Mammary epithelial cell (primary cell): ENCODE results near the gene ATP5PD.

Source experiments
- EZH2 ChIP-seq: IDR thresholded peaks from 2 replicates; pipeline ENCODE4 v1.6.1; 2012; ENCODE audit warnings: low read length, inconsistent platforms, borderline replicate concordance
- TF ChIP-seq, protein P1 (sequence below), 2 donors: IDR thresholded peaks in 1 of 2; conservative IDR thresholded peaks in 1 of 2; 2 replicates each; pipeline ENCODE4 v1.5.1; 2011 to 2012; ENCODE audit warnings: inconsistent platforms in 2 of 2, low read length in 2 of 2, mild to moderate bottlenecking in 2 of 2, control low read depth in 1 of 2, low read depth in 1 of 2; ENCODE audit not compliant: insufficient read depth in 1 of 2; ENCODE audit errors: extremely low read depth in 1 of 2

DNA sequence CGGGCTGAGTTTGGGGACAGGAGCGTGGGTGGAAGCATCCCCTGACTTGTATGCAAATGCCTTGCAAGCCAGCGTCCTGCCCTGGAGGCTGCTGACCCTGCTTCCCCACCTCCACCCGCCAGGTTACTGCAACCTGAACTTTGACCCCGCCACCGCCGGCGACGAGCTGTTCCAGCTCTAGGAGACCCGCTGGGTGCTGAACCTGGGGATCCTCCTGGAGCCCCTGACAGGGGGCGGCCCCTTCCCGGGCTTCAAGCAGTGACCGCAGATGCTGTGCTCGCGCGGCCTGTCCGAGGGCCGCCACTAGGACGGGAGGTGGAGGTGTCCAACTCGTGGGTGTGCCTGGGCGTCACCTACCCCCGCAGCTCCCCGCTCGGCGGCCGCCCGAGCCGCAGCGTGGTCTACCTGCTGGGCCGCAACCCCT is 30.3 kb upstream of the ATP5PD start:
- TF ChIP-seq, protein P1, sequence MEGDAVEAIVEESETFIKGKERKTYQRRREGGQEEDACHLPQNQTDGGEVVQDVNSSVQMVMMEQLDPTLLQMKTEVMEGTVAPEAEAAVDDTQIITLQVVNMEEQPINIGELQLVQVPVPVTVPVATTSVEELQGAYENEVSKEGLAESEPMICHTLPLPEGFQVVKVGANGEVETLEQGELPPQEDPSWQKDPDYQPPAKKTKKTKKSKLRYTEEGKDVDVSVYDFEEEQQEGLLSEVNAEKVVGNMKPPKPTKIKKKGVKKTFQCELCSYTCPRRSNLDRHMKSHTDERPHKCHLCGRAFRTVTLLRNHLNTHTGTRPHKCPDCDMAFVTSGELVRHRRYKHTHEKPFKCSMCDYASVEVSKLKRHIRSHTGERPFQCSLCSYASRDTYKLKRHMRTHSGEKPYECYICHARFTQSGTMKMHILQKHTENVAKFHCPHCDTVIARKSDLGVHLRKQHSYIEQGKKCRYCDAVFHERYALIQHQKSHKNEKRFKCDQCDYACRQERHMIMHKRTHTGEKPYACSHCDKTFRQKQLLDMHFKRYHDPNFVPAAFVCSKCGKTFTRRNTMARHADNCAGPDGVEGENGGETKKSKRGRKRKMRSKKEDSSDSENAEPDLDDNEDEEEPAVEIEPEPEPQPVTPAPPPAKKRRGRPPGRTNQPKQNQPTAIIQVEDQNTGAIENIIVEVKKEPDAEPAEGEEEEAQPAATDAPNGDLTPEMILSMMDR (conservative IDR thresholded peaks at IDR 0.05 in 1 of 2, IDR thresholded peaks at IDR 0.05 in 1 of 2; ENCODE audit: extremely low read depth in 1 of 2, insufficient read depth in 1 of 2, low read depth in 1 of 2, low read length in 2 of 2): no peak
- no peak for TF ChIP-seq EZH2
